ENCODE results near the gene TOLLIP.

DNA sequence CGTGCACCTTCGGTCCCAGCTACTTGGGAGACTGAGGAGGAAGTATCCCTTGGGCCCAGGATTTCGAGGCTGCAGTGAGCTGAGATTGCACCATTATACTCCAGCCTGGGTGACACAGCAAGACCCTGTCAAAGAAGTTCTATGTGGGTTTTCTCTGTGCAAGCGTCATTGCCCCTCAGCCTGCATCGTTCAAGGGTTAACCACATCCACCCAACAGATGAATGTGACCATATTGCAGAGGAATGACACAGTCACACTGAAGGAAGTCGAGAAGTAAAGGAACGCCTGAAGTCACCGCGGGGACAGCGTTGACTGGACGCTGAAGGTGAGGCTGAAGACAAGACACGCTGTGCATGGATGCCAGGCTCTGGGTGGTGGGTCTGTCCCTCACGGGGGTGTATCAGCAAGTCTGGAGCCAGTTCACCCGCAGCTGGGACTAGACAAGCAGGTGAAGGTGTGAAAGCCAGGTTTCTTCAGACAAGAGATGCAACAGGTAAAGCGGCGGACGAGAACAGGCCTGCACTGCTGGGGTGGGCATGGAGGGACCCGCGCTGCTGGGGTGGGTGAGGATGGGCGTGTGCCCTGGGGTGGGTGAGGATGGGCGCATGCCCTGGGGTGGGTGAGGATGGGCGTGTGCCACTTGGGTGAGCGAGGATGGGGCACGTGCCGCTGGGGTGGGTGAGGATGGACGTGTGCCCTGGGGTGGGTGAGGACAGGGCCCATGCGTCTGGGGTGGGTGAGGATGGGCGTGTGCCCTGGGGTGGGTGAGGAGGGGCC is 36.5 kb upstream of the TOLLIP start:
- TF ChIP-seq, protein P1, sequence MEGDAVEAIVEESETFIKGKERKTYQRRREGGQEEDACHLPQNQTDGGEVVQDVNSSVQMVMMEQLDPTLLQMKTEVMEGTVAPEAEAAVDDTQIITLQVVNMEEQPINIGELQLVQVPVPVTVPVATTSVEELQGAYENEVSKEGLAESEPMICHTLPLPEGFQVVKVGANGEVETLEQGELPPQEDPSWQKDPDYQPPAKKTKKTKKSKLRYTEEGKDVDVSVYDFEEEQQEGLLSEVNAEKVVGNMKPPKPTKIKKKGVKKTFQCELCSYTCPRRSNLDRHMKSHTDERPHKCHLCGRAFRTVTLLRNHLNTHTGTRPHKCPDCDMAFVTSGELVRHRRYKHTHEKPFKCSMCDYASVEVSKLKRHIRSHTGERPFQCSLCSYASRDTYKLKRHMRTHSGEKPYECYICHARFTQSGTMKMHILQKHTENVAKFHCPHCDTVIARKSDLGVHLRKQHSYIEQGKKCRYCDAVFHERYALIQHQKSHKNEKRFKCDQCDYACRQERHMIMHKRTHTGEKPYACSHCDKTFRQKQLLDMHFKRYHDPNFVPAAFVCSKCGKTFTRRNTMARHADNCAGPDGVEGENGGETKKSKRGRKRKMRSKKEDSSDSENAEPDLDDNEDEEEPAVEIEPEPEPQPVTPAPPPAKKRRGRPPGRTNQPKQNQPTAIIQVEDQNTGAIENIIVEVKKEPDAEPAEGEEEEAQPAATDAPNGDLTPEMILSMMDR (IDR thresholded peaks at IDR 0.05) = no peak
- TF ChIP-seq POLR2A (IDR thresholded peaks at IDR 0.05) = no peak

Data from right lobe of liver (tissue), 4 donors.